Stimulated activated CD8-positive, alpha-beta memory T cell treated with anti-CD3 and anti-CD28 coated beads, Interleukin-4, amount 100 ng/mL, for 48 hours (primary cell): Measurements from ENCODE around the gene SNAPC4.
A peak's percentile ranks its signal among the peaks of the same experiment; 100 is the strongest.

Source experiments
- DNase-seq: peaks from one replicate; pipeline ENCODE4 v3.0.0-alpha.2; 2020

The SNAPC4 gene, protein sequence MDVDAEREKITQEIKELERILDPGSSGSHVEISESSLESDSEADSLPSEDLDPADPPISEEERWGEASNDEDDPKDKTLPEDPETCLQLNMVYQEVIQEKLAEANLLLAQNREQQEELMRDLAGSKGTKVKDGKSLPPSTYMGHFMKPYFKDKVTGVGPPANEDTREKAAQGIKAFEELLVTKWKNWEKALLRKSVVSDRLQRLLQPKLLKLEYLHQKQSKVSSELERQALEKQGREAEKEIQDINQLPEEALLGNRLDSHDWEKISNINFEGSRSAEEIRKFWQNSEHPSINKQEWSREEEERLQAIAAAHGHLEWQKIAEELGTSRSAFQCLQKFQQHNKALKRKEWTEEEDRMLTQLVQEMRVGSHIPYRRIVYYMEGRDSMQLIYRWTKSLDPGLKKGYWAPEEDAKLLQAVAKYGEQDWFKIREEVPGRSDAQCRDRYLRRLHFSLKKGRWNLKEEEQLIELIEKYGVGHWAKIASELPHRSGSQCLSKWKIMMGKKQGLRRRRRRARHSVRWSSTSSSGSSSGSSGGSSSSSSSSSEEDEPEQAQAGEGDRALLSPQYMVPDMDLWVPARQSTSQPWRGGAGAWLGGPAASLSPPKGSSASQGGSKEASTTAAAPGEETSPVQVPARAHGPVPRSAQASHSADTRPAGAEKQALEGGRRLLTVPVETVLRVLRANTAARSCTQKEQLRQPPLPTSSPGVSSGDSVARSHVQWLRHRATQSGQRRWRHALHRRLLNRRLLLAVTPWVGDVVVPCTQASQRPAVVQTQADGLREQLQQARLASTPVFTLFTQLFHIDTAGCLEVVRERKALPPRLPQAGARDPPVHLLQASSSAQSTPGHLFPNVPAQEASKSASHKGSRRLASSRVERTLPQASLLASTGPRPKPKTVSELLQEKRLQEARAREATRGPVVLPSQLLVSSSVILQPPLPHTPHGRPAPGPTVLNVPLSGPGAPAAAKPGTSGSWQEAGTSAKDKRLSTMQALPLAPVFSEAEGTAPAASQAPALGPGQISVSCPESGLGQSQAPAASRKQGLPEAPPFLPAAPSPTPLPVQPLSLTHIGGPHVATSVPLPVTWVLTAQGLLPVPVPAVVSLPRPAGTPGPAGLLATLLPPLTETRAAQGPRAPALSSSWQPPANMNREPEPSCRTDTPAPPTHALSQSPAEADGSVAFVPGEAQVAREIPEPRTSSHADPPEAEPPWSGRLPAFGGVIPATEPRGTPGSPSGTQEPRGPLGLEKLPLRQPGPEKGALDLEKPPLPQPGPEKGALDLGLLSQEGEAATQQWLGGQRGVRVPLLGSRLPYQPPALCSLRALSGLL (N-terminal part only)

GRCh38 chr9:136400038-136400834 lies at the start of gene SNAPC4:
TSS of gene SNAPC4 (minus strand) at chr9:136400170. CDS start at chr9:136398428, 1,742 bp downstream.
- peak; percentile 91 for DNase-seq

DNA sequence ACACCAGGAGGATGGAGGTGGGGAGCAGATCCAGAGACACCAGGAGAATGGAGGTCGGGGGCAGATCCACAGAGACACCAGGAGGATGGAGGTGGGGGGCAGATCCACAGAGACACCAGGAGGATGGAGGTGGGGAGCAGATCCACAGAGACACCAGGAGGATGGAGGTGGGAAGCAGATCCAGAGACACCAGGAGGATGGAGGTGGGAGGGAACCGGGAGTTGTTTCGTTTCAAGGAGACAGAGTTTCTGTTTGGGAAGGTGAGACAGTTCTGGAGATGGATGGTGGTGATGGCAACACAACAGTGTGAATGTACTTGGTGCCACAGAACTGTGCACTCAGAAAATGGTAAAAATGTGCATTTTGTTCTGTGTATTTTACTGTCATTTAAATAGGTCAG lies 48.7 kb upstream of the SNAPC4 start:
- no peak for DNase-seq

DNA sequence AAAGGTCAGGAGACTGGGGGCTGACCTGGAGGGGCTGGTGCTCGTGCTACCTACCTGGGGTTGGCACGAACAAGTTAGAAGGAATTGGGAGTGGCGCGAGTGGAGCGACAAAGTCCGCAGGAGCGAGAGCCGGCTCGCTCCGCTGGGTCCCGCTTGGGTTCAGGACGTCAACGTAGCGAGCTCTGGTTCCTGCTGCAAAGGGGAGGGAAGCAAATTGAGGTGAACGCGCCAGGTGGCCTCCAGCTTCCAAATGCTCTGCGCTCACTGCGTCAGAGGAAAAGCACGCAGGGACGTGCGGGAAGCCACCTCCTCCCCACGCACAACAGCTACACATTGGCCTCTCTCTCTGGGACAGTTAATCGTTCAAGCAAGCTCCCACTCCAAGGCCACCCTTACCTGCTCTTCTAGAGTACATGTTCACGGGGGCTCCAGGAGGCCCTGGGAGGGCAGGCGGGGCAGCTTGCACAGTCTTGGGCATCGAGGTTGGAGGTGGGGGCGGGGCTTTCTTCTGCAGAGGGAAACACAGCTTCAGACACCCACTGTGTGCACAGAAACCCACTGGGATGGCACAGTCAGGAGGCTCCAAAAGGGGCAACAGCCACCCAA lies 47.3 kb upstream of the SNAPC4 start:
- DNase-seq = no peak

GRCh38 chr9:136445799-136446198 lies 45.8 kb upstream of the SNAPC4 start:
- no peak for DNase-seq

DNA sequence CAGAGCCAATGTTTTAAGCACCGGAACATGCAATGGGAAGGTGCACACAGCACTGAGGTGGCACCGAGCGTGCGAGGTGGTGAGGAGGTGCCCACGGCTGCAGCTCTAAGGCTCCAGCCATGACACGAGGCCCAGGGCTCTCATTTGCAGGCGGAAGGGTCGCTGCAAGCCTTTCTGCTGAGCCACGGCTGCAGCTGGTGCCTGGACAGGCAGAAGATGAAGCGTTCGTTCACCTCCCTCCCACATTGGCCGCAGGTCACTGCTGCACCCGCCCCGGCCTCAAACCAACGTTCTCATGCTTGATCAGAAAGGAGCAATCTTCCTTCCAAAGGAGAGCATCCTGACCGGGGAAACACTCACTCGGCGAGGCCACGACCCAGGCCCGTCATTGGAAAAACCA lies 44.1 kb upstream of the SNAPC4 start:
- DNase-seq = no peak

GRCh38 chr9:136443687-136444086 lies 43.7 kb upstream of the SNAPC4 start:
- no peak for DNase-seq

DNA sequence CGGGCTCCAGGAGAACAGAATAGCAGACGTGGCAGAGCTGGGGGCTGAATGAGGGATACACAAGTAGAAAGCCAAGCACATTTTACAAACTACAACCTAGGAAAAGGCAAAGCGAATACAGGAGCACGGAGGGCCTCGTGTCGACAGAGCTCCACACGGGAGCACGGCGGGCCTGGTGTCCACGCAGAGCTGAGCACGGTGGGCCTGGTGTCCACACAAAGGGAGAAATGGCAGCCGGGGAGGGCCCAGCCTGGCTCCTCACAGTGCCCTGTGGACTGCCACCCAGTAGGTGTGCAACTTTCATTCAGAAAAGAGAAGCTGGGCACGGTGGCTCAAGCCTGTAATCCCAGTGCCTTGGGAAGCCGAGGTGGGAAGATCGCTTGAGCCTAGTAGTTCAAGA lies 43.1 kb upstream of the SNAPC4 start:
- no peak for DNase-seq

DNA sequence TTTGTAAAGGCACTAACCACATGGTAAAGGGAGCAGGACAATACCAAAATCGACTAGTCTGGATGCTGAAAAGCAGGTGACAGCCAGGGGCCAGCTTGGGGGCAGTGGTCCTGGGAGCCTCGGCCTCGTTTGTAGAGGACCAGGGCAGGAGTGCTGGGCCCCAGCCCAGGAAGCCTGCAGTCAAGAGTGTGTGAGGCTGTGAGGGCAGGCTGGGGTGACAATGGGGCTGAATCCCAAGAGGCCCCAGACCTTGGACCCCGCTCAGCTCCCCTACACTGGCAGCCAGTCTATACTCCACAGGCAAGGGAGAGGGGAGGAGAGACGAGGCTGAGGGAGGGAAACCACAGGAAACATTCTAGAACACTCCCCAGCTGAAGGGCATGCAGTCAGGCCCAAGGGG lies 42.3 kb upstream of the SNAPC4 start:
- no peak for DNase-seq

DNA sequence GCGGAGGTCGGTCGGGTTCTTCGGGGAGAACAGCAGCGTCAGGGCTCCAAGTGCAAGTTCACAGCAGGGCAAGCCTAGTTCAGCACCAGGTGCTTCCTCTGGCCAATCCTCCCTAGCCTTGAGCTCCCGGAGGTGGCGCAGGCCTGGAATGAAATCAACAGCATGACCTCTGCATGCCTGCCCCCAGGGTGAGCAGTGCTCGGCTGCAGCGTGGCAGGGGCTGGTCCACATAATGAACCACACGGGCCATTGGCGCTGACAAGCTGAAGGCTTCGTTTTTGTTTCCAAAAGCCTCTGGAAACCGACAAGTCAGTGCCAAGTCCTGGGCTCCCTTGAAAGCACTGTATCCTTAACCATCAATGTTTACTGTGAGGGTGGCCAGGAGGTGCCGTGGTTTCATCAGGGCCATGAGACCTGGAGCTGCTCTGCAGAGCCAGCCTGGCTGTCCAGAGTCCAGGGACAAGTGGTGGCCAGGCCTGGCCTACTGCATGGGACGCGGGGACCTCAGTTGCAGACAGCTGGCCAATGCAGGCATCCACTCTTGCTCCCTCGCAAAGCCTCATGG lies 41.8 kb upstream of the SNAPC4 start:
- no peak for DNase-seq

- DNase-seq = no peak
Measured at GRCh38 chr9:136441191-136441680, 41.3 kb upstream of the SNAPC4 start.

DNA sequence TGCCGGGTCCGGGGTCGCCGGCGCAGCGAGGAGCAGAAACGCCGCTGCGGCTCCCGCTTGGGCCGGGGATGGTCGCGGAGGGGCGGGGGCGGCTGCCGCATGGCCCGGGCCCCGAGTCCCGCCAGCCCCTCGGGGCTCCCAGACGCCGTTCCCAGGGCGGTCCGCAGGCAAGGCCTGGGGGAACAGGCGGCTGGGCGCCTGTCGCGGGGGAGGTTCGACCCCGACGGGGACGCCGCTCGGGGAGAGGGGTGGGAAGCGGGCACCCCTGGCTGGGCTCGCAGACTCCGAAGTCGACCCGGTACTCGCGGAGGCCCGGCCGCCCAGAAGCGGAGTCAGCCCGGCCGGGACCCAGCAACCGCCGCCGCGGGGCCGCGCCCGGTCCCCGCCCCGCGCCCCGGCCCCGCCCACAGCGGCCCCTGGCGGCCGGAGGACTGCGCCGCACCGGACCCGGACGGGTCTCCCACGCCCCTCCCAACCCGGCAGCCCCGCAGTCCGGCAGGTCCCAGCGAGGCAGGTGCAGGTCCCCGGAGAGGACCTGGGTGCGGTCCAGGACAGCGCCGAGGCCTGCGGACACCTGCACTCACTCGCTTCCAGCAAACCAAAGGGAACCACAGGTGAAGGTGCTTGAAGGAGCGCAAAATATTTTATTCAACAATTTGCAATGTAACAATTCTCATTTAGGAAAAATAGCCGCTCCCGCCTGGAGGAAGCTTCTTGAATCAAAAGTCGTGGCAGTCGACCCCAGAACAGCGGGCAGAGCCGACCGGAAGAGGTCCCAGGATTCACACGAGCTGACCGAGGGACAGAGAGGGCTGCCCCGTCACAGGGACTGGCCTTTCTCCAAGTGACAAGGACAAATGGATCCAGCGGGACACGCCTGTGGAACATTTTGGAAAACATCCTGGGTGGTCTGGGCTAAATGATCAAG lies 39.8 kb upstream of the SNAPC4 start, which contains the start of gene INPP5E:
INPP5E (minus strand) TSS at position 365 of the 928 bp plus-strand sequence. CDS start 426 bp downstream, outside the sequence.
- peak; percentile 91 for DNase-seq

GRCh38 chr9:136438548-136439480 lies 38.8 kb upstream of the SNAPC4 start:
- peak; percentile 75 for DNase-seq

DNA sequence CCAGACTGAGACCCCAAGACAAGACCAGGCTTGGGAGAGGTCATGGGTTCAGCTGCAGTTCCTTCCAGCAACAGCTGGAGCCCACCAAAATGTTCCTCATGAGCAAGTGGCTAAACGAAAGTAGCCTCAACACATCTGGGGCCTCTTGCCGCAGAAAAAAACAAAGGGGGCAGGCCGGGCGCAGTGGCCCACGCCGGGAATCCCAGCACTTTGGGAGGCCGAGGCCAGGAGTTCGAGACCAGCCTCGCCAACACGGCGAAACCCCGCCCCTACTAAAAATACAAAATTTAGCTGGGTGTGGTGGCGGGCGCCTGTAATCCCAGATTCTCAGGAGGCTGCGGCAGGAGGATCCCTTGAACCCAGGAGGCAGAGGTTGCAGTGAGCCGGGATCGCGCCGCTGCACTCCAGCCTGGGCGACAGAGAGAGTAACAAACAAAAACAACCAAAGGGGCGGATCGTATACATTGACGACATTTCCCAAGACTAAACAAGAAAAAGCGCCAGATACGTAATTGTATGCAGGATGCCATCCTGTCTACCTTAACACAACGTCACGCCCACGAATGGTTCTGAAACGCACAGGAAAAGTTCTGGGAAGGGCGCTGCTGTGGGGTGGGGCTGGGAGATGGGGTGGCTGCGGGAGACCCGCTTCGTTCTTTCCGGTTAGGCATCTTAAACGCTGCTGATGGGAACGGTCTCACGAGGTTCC lies 38.0 kb upstream of the SNAPC4 start:
- DNase-seq = no peak

DNA sequence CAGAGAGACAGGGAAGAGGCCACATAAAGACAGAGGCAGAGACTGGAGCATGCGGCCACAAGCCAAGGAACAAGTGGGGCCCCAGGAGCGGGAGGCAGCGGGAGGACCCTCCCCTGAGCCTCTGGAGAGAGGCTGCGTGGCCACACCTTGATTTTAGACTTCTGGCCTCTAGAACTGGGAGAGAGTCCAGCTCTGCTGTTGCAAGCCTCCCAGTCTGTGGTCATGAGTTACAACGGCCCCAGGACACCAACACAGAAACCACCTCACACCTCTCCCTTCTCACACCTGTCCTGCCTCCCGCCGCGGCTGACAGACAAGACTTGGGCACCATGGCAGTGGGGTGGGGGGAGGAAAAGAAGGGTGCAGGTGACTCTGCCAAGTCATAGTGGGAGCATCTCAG lies 37.5 kb upstream of the SNAPC4 start:
- no peak for DNase-seq

DNA sequence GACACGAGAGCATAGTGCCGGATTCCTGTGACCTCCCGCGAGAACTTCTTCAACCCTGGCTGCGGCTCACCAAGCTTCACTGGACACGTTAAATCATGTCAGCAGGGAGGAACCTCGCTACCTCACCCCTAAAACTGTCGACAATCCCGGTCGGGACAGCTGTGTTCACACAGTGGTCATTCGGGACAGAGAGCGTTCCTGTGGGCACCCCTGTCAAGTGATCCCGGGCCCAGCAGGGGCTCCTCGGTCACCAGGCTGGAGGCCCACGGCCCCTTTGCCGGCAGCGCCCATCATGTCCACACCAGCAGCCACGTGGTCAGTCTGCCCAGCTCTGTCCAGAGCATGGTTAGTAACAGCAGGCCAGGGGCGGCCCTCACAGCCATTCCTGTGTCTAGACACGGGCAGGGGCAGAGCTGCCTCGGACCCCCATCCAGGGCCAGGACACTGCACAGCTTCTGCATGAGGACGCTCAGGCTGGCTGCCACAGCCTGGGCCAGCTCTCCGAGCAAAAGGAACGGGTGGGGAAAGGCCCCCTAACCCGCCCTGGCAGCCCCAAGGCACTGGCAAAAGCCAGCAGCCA lies 36.2 kb upstream of the SNAPC4 start:
- DNase-seq = no peak

DNA sequence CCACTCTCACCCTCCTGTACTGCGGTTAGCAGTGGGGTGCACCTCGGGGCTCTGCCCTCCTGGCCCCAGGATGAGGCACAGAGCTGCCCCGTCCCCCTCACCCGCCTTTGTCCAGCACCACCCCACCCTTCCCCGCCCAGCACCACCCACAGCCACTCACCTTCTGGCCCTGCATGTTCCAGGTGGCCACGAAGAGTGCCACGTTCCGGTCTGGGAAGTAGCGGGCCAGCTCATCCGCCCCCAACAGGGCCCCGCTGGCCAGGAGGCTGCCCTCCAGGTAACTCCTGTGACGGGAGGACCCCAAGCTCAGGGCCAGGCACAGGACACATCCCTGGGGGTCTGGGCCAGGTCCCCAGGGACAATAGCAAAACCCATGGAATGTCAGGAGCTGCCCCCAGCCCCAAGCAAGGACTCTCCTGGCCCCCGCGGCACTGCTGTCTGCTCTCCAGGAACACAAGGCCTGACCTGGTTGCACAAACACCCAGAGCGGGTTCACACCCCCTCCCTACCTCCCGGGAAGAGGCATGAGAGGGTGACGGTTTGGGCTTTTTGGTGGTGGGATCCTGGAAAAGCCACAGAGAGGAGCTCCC lies 34.7 kb upstream of the SNAPC4 start:
- no peak for DNase-seq
